Smooth muscle cell (in vitro differentiated cells): Measurements from ENCODE around the gene CEACAM3. TPM values are rescaled to one million over a fixed set of nuclear protein-coding genes. Genes with fewer than 3 reads are reported as not detected.

Experiments used
- DNase-seq: peaks from one replicate; lab custom pipeline; 2025; ENCODE audit not compliant: unreplicated experiment; lab: John Stamatoyannopoulos, UW
- H2AFZ ChIP-seq: fragments of 200-600 bp; sonication (generic); 2 replicates; pipeline ENCODE4 v1.6.0; 2016; ENCODE audit warnings: antibody characterized with exemption, low read depth, mild to moderate bottlenecking
- H3F3A ChIP-seq: fragments of 200-600 bp; sonication (generic); 2 replicates; pipeline ENCODE4 v1.6.0; 2017; ENCODE audit warnings: antibody characterized with exemption, low read depth
- H3K27ac ChIP-seq: fragments of 200-600 bp; sonication (generic); 2 replicates; pipeline ENCODE4 v1.5.1; 2016; ENCODE audit warnings: low read depth, mild to moderate bottlenecking
- H3K27me3 ChIP-seq: fragments of 200-600 bp; sonication (generic); 2 replicates; pipeline ENCODE4 v1.6.1; 2016; ENCODE audit warnings: low read depth, mild to moderate bottlenecking
- H3K36me3 ChIP-seq: fragments of 200-600 bp; sonication (generic); 2 replicates; pipeline ENCODE4 v1.5.1; 2016; ENCODE audit warnings: low read depth
- H3K4me1 ChIP-seq: fragments of 200-600 bp; sonication (generic); 2 replicates; pipeline ENCODE4 v1.5.1; 2016; ENCODE audit warnings: low read depth
- H3K4me2 ChIP-seq: fragments of 200-600 bp; sonication (generic); 2 replicates; pipeline ENCODE4 v1.6.0; 2016; ENCODE audit warnings: mild to moderate bottlenecking
- H3K4me3 ChIP-seq: fragments of 200-600 bp; sonication (generic); 2 replicates; pipeline ENCODE4 v1.5.1; 2016; ENCODE audit warnings: mild to moderate bottlenecking
- H3K79me2 ChIP-seq: fragments of 200-600 bp; sonication (generic); 2 replicates; pipeline ENCODE4 v1.6.0; 2016; ENCODE audit warnings: low read depth, mild to moderate bottlenecking
- H3K9ac ChIP-seq: fragments of 200-600 bp; sonication (generic); 2 replicates; pipeline ENCODE4 v1.6.0; 2016; ENCODE audit warnings: low read depth
- H3K9me3 ChIP-seq: fragments of 200-600 bp; sonication (generic); replicated peaks from 2 replicates; pipeline ENCODE4 v1.5.1; 2016; ENCODE audit warnings: low read depth
- H4K20me1 ChIP-seq: fragments of 200-600 bp; sonication (generic); 2 replicates; pipeline ENCODE4 v1.6.0; 2016; ENCODE audit warnings: low read depth
- CTCF ChIP-seq: fragments of 200-600 bp; sonication (generic); IDR thresholded peaks from 2 replicates; pipeline ENCODE4 v1.5.1; 2017; ENCODE audit warnings: borderline replicate concordance, mild to moderate bottlenecking, antibody characterized with exemption; ENCODE audit not compliant: insufficient read depth, poor library complexity, severe bottlenecking
- WGBS: methylation state at CpG from one replicate; pipeline ENCODE4 v1.1.7; 2016; ENCODE audit warnings: low lambda C conversion rate; 5-methylcytosine and 5-hydroxymethylcytosine counted together
- polyA plus RNA-seq: library from polyadenylated mRNA; unstranded; fragments of >200 nt; fragmentation: Nextera tagmentation; extraction: Ambion mirVana; gene quantifications from 2 replicates; pipeline ENCODE4 v1.2.1, GENCODE V29; 2016
- total RNA-seq: library from RNA; depleted of rRNA; stranded (reverse); fragments of >200 nt; gene quantifications from 2 replicates; pipeline ENCODE4 v1.2.3, GENCODE V29; 2014

Gene CEACAM3
- total and polyA plus RNA-seq, 2 experiments from 2014 or later, result not detected

- no peak overlapping the region for H3K4me3 ChIP-seq
- WGBS, result 26% methylated on average over 22 of the region's 22 CpGs
- H3F3A ChIP-seq, result no peaks in the 10 kb centered on the region
- no peak overlapping the region for H3K9ac ChIP-seq
- H3K27ac ChIP-seq, result no peak overlapping the region
- H3K27me3 ChIP-seq, result no peaks in the 10 kb centered on the region
- TF ChIP-seq CTCF, result peak; percentile 37
- H2AFZ ChIP-seq, result no peak overlapping the region
- no peaks in the 10 kb centered on the region for H3K36me3 ChIP-seq
- no peak for DNase-seq
- no peaks in the 10 kb centered on the region for H3K4me1 ChIP-seq
- no peaks in the 10 kb centered on the region for H4K20me1 ChIP-seq
- no peaks in the 10 kb centered on the region for H3K9me3 ChIP-seq
- no peak overlapping the region for H3K4me2 ChIP-seq
- no peaks in the 10 kb centered on the region for H3K79me2 ChIP-seq
Measured at GRCh38 chr19:41792513-41793413, 3.6 kb upstream of the CEACAM3 start.

DNA sequence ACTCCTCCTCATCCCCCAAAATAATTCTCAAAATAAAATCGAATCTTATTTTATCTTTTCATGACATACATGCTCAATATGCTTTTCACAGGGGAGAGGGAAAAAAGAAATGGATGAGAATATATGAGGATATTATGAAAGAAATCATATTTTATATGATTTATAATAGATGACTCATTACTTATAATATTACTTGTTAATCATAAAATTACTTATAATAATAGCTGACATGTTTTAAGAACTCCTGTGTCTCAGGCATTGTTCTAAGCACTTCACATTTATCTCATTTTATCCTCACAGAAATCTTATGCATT lies 3.0 kb upstream of the CEACAM3 start:
- Histone ChIP-seq H3K4me2 (no peak overlapping the region), H3F3A (no peaks in the 10 kb centered on the region), H3K27me3 (no peaks in the 10 kb centered on the region), H3K36me3 (no peaks in the 10 kb centered on the region), H3K9me3 (no peaks in the 10 kb centered on the region), H4K20me1 (no peaks in the 10 kb centered on the region), H3K79me2 (no peaks in the 10 kb centered on the region), H3K9ac (no peak overlapping the region), H3K4me1 (no peaks in the 10 kb centered on the region), H2AFZ (no peak overlapping the region), H3K27ac (no peak overlapping the region), H3K4me3 (no peak overlapping the region)
- no peak for DNase-seq
- TF ChIP-seq CTCF, result no peak
- 13% methylated on average over 1 of the region's 1 CpG for WGBS

GRCh38 chr19:41795031-41795461 lies 1.3 kb upstream of the CEACAM3 start:
- no peak overlapping the region for H3K9ac ChIP-seq
- no peak overlapping the region for H2AFZ ChIP-seq
- no peaks in the 10 kb centered on the region for H3K9me3 ChIP-seq
- no peak overlapping the region for H3K4me2 ChIP-seq
- no peaks in the 10 kb centered on the region for H3K36me3 ChIP-seq
- H3K4me1 ChIP-seq, result no peaks in the 10 kb centered on the region
- no peak overlapping the region for H3K27ac ChIP-seq
- H3F3A ChIP-seq, result no peaks in the 10 kb centered on the region
- no peaks in the 10 kb centered on the region for H3K27me3 ChIP-seq
- WGBS, result 46% methylated on average over 5 of the region's 5 CpGs
- H3K4me3 ChIP-seq, result no peak overlapping the region
- H4K20me1 ChIP-seq, result no peaks in the 10 kb centered on the region
- peak; percentile 67 for TF ChIP-seq CTCF
- no peaks in the 10 kb centered on the region for H3K79me2 ChIP-seq
- no peak for DNase-seq

DNA sequence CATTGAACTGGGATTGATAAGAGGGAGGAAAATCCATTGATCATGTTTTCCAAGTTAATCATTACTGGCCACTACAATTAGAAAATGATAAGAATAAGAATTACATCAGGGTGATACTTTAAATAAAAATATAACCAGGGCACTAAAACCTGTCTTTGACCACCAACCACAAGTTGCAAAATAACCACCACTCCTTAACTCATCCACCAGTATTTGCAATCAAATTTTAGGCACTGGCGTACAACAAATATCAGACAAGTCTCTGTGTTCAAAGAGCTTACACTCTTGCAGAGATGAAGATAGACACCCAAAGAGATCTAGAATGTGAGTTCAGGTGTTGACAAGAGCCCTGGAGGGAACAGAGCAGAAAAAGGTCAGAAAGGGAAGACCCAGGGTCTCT lies 514 bp downstream of the CEACAM3 start:
- no peaks in the 10 kb centered on the region for H3F3A ChIP-seq

More for the DNA sequence above, 514 bp downstream of the CEACAM3 start:
- H3K27me3 ChIP-seq, result no peaks in the 10 kb centered on the region
- TF ChIP-seq CTCF, result no peak
- H3K4me3 ChIP-seq, result no peak overlapping the region
- no peak for DNase-seq
- H3K27ac ChIP-seq, result no peak overlapping the region
- no peaks in the 10 kb centered on the region for H3K9me3 ChIP-seq
- WGBS, result 93% methylated on average over 1 of the region's 1 CpG
- H3K9ac ChIP-seq, result no peak overlapping the region
- no peaks in the 10 kb centered on the region for H4K20me1 ChIP-seq
- no peaks in the 10 kb centered on the region for H3K79me2 ChIP-seq
- no peak overlapping the region for H3K4me2 ChIP-seq
- H2AFZ ChIP-seq, result no peak overlapping the region
- H3K4me1 ChIP-seq, result no peaks in the 10 kb centered on the region
- H3K36me3 ChIP-seq, result no peaks in the 10 kb centered on the region
